GM12878 (cell line): ENCODE results near the gene PIEZO2. TPM values are rescaled to one million over a fixed set of nuclear protein-coding genes. Genes with fewer than 3 reads are reported as not detected.

ENCODE experiments used
- ATAC-seq: fragments of 200-7000 bp; cut with Tn5 transposase; 3 replicates; pipeline ENCODE4 v1.9.1; 2020; ENCODE audit warnings: mild to moderate bottlenecking, moderate library complexity
- BruUV-seq: library from RNA; stranded (reverse); fragments of 400-500 nt; replicated peaks from 2 replicates; lab custom pipeline; 2021; lab: Mats Ljungman, UMichigan
- CTCF ChIA-PET: fragments of 300-600 bp; sonication (Branson Sonifier 250); formaldehyde crosslinking; extraction: SDS; loops from one replicate; lab custom pipeline; 2021; ENCODE audit warnings: inconsistent platforms; lab: Yijun Ruan, JAX
- POLR2A ChIA-PET: fragments of 350-600 bp; formaldehyde crosslinking; extraction: SDS; loops from one replicate; lab custom pipeline; 2021; ENCODE audit warnings: inconsistent platforms; lab: Charles Lee
- RAD21 ChIA-PET: fragments of 300-600 bp; sonication (Branson Sonifier 250); formaldehyde crosslinking; loops from one replicate; lab custom pipeline; 2023; ENCODE audit warnings: antibody characterized with exemption; ENCODE audit not compliant: unreplicated experiment; lab: Charles Lee
- SMC1A ChIA-PET: fragments of 300-600 bp; sonication (Branson Sonifier 250); formaldehyde crosslinking; loops from one replicate; lab custom pipeline; 2023; ENCODE audit not compliant: unreplicated experiment, uncharacterized antibody; lab: Charles Lee
- DNase-seq: peaks from one replicate; pipeline ENCODE4 v3.0.0-alpha.2; 2011; ENCODE audit warnings: low read depth, low spot score
- FAIRE-seq: peaks from 3 replicates; lab custom pipeline; 2011; peaks lifted over from hg19 to GRCh38; lab: Jason Lieb, UNC
- H2AFZ ChIP-seq: 2 replicates; pipeline ENCODE4 v1.6.0; 2011; ENCODE audit warnings: low read depth, low read length, control low read depth; ENCODE audit not compliant: control insufficient read depth
- H3K27ac ChIP-seq: 2 replicates; pipeline ENCODE4 v1.5.1; 2011; ENCODE audit warnings: control low read depth; ENCODE audit not compliant: control insufficient read depth, insufficient read depth
- H3K27me3 ChIP-seq, 2 experiments: replicated peaks in 1 of 2; 2 replicates each; pipeline versions ENCODE4 v1.6.0 to v1.6.1; 2011; ENCODE audit warnings: low read length in 1 of 2; ENCODE audit not compliant: control insufficient read depth in 2 of 2, insufficient read depth in 2 of 2
- H3K36me3 ChIP-seq, 2 experiments: 2 replicates each; pipeline ENCODE4 v1.5.1; 2011; ENCODE audit warnings: low read length in 1 of 2; ENCODE audit not compliant: control insufficient read depth in 2 of 2, insufficient read depth in 2 of 2
- H3K4me1 ChIP-seq: 2 replicates; pipeline ENCODE4 v1.6.1; 2011; ENCODE audit warnings: mild to moderate bottlenecking, low read length, moderate library complexity, mixed read lengths; ENCODE audit not compliant: control insufficient read depth, insufficient read depth
- H3K4me2 ChIP-seq: 2 replicates; pipeline ENCODE4 v1.6.0; 2011; ENCODE audit warnings: control low read depth; ENCODE audit not compliant: control insufficient read depth, insufficient read depth
- H3K4me3 ChIP-seq: fragments of 200-600 bp; sonication (generic); 2 replicates; pipeline ENCODE4 v1.5.1; 2016
- H3K79me2 ChIP-seq: 2 replicates; pipeline ENCODE4 v1.6.0; 2011; ENCODE audit warnings: low read length; ENCODE audit not compliant: control insufficient read depth, insufficient read depth
- H3K9ac ChIP-seq: 2 replicates; pipeline ENCODE4 v1.8.0; 2011; ENCODE audit warnings: low read length, control low read depth, mixed read lengths; ENCODE audit not compliant: control insufficient read depth, insufficient read depth
- H3K9me3 ChIP-seq: replicated peaks from 3 replicates; pipeline ENCODE4 v1.5.1; 2011; ENCODE audit warnings: mild to moderate bottlenecking, low read length; ENCODE audit not compliant: control insufficient read depth, insufficient read depth
- H4K20me1 ChIP-seq: 2 replicates; pipeline ENCODE4 v1.6.0; 2011; ENCODE audit not compliant: control insufficient read depth, insufficient read depth
- NFIC ChIP-seq: IDR thresholded peaks from 2 replicates; pipeline ENCODE4 v1.6.1; 2012; ENCODE audit warnings: low read depth, mild to moderate bottlenecking, inconsistent platforms, low read length, moderate library complexity
- RAD51 ChIP-seq: fragments of 450-650 bp; IDR thresholded peaks from 2 replicates; pipeline ENCODE4 v1.6.1; 2016; ENCODE audit warnings: moderate library complexity, mild to moderate bottlenecking, inconsistent platforms
- RB1 ChIP-seq: fragments of 450-650 bp; formaldehyde crosslinking; IDR thresholded peaks from 2 replicates; pipeline ENCODE4 v1.6.1; 2017; ENCODE audit warnings: mild to moderate bottlenecking, borderline replicate concordance
- YBX1 ChIP-seq: fragments of 450-650 bp; IDR thresholded peaks from 2 replicates; pipeline ENCODE4 v1.6.1; 2016; ENCODE audit warnings: antibody characterized with exemption
- ZNF274 ChIP-seq: IDR thresholded peaks from one replicate; pipeline ENCODE4 v1.8.0; 2011; ENCODE audit not compliant: insufficient read length, insufficient read depth
- WGBS: methylation state at CpG from one replicate; pipeline ENCODE4 v1.1.6; 2016; ENCODE audit warnings: low lambda C conversion rate; ENCODE audit not compliant: insufficient replicate concordance, insufficient coverage; ENCODE audit errors: missing lambda C conversion rate; 5-methylcytosine and 5-hydroxymethylcytosine counted together
- in situ Hi-C: fragments of 300-500 bp; cut with MboI; formaldehyde crosslinking; loops from 9 replicates; pipeline ENCODE4 v1.14.3; 2018; ENCODE audit warnings: mixed read lengths
- intact Hi-C: fragments of 100-400 bp; cut with micrococcal nuclease; formaldehyde crosslinking; loops from one replicate; pipeline ENCODE4 v1.14.2; 2022; ENCODE audit not compliant: unreplicated experiment
- polyA plus RNA-seq, 11 experiments: library from polyadenylated mRNA; depleted of rRNA in 4 of 11; unstranded in 6 of 11; stranded (reverse) in 5 of 11; fragments of >200 nt; fragmentation: Nextera tagmentation in 4 of 11; fragmentation: Illumina TruSeq in 1 of 11; extraction: Ambion mirVana in 4 of 11; extraction: Trizol in 1 of 11; gene quantifications; 1 replicate in 1 of 11; 2 replicates in 10 of 11; pipeline versions ENCODE4 v1.2.1 to v1.2.3, GENCODE V29; 2011 to 2016; ENCODE audit warnings: inconsistent platforms in 2 of 11, missing spikeins in 2 of 11, low read depth in 1 of 11
- total RNA-seq, 4 experiments: library from RNA; depleted of rRNA in 3 of 4; stranded (reverse); fragments of >200 nt in 3 of 4; fragmentation: Illumina TruSeq in 1 of 4; extraction: Trizol in 1 of 4; gene quantifications; 2 replicates each; pipeline versions ENCODE4 v1.2.1 to v1.2.3, GENCODE V29; 2013 to 2021
- TF ChIP-seq, protein P1 (sequence below): fragments of 450-650 bp; formaldehyde crosslinking; IDR thresholded peaks from 2 replicates; pipeline ENCODE4 v1.4.0; 2020; ENCODE audit warnings: mild to moderate bottlenecking, moderate library complexity
- TF ChIP-seq, protein P2 (sequence below): fragments of 450-650 bp; IDR thresholded peaks from 2 replicates; pipeline ENCODE4 v1.6.1; 2017; ENCODE audit warnings: antibody characterized with exemption, mild to moderate bottlenecking, moderate library complexity
- TF ChIP-seq, protein P3 (sequence below): IDR thresholded peaks from 2 replicates; pipeline ENCODE4 v1.6.1; 2012; ENCODE audit warnings: low read length, inconsistent platforms
- TF ChIP-seq, protein P4 (sequence below): fragments of 450-650 bp; IDR thresholded peaks from 2 replicates; pipeline ENCODE4 v1.6.1; 2017; ENCODE audit warnings: mild to moderate bottlenecking, moderate library complexity

The PIEZO2 gene
- total and polyA plus RNA-seq, 10 of the 15 experiments (the other 5 are each of a cell fraction or from before 2014, with no cell fraction given) = 6.7 to 42.3 (median 27.4) TPM

DNA sequence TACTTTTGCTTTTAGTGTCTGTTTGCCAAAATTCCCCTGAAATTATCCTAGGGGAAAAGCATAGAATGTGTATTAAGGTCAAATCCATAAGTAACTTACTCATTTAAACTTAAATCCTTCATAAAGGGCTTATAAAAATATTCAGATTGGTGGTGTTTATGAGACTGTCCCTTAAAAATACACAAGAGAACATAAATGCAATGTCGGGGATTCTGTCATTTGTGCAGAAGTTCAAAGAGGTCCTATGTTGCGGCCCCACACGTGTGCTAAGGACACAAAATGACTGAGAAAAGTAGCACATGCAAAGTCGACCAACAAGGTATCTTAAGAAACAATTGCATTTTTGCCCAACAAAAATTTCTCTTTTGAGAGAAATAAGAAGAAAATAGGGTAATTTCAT, 225.1 kb downstream of the PIEZO2 start (continued):
- TF ChIP-seq, protein P1, sequence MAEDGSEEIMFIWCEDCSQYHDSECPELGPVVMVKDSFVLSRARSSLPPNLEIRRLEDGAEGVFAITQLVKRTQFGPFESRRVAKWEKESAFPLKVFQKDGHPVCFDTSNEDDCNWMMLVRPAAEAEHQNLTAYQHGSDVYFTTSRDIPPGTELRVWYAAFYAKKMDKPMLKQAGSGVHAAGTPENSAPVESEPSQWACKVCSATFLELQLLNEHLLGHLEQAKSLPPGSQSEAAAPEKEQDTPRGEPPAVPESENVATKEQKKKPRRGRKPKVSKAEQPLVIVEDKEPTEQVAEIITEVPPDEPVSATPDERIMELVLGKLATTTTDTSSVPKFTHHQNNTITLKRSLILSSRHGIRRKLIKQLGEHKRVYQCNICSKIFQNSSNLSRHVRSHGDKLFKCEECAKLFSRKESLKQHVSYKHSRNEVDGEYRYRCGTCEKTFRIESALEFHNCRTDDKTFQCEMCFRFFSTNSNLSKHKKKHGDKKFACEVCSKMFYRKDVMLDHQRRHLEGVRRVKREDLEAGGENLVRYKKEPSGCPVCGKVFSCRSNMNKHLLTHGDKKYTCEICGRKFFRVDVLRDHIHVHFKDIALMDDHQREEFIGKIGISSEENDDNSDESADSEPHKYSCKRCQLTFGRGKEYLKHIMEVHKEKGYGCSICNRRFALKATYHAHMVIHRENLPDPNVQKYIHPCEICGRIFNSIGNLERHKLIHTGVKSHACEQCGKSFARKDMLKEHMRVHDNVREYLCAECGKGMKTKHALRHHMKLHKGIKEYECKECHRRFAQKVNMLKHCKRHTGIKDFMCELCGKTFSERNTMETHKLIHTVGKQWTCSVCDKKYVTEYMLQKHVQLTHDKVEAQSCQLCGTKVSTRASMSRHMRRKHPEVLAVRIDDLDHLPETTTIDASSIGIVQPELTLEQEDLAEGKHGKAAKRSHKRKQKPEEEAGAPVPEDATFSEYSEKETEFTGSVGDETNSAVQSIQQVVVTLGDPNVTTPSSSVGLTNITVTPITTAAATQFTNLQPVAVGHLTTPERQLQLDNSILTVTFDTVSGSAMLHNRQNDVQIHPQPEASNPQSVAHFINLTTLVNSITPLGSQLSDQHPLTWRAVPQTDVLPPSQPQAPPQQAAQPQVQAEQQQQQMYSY (CRISPR knock-in tag) = no peak
- TF ChIP-seq YBX1 (no peak), RB1 (no peak)
- TF ChIP-seq, protein P2, sequence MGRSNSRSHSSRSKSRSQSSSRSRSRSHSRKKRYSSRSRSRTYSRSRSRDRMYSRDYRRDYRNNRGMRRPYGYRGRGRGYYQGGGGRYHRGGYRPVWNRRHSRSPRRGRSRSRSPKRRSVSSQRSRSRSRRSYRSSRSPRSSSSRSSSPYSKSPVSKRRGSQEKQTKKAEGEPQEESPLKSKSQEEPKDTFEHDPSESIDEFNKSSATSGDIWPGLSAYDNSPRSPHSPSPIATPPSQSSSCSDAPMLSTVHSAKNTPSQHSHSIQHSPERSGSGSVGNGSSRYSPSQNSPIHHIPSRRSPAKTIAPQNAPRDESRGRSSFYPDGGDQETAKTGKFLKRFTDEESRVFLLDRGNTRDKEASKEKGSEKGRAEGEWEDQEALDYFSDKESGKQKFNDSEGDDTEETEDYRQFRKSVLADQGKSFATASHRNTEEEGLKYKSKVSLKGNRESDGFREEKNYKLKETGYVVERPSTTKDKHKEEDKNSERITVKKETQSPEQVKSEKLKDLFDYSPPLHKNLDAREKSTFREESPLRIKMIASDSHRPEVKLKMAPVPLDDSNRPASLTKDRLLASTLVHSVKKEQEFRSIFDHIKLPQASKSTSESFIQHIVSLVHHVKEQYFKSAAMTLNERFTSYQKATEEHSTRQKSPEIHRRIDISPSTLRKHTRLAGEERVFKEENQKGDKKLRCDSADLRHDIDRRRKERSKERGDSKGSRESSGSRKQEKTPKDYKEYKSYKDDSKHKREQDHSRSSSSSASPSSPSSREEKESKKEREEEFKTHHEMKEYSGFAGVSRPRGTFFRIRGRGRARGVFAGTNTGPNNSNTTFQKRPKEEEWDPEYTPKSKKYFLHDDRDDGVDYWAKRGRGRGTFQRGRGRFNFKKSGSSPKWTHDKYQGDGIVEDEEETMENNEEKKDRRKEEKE = no peak
- TF ChIP-seq, all 136 proteins: peak for 0

DNA sequence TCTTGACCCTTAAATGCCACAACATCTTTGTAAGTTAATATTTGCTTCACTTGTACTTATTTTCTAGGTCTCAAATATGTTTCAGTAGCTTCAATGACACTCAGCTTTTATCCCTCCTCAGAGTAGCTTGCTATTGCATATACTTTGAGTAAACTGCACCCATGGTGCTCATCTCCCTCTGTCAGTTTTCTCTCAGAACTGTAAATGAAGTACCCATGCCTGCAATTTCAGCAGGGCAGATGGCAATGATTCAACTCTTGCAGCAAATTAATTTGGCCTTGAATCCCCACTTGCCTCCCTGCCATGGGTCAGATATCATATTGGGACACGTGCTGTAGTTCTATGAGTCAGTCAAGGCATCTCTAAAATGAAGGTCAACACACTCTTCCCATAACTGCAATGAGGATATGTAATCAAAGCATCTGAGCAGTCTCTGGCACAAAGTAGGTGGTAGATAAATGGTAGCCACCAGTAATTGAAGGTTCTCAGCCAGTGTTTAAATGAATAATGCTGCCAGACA, 225.8 kb downstream of the PIEZO2 start:
- intact Hi-C loops (no loop called here), in situ Hi-C loops (no loop called here)
- Histone ChIP-seq H3K79me2 (peaks cover 8% of the 10 kb centered on the region), H3K36me3 (peaks cover 0 to 3% of the 10 kb centered on the region in 2 experiments; a peak in 1 of 4 replicates), H3K4me2 (no peak overlapping the region), H3K4me1 (peaks cover 25% of the 10 kb centered on the region), H3K4me3 (no peak overlapping the region), H3K9ac (no peak overlapping the region), H3K27ac (no peak overlapping the region), H3K9me3 (peaks cover 3% of the 10 kb centered on the region; the same call in 2 of the 3 replicates), H3K27me3 (no peaks in the 10 kb centered on the region), H4K20me1 (no peaks in the 10 kb centered on the region), H2AFZ (no peak overlapping the region)
- no peak for ATAC-seq
- POLR2A ChIA-PET = interaction anchor here (1.3 kb wide), 1 partner anchor 48 kb away, joined by 4 read pairs; no protein-coding TSS in a partner anchor
- DNase-seq = no peak
- RAD21 ChIA-PET = interaction anchor here (1.1 kb wide), 1 partner anchor 73 kb away, joined by 3 read pairs; no protein-coding TSS in a partner anchor
- no peak for FAIRE-seq
- BruUV-seq = no TSS peak
- SMC1A ChIA-PET = interaction anchor here (1.1 to 1.7 kb wide), 3 partner anchors 31 to 112 kb away, joined by 3 to 5 read pairs (median 4); no protein-coding TSS in a partner anchor
- CTCF ChIA-PET = interaction anchor here (1.1 kb wide), 1 partner anchor 83 kb away, joined by 4 read pairs; no protein-coding TSS in a partner anchor
- WGBS = 100% methylated on average over 1 of the region's 1 CpG
- no peak for TF ChIP-seq NFIC
- TF ChIP-seq, protein P3, sequence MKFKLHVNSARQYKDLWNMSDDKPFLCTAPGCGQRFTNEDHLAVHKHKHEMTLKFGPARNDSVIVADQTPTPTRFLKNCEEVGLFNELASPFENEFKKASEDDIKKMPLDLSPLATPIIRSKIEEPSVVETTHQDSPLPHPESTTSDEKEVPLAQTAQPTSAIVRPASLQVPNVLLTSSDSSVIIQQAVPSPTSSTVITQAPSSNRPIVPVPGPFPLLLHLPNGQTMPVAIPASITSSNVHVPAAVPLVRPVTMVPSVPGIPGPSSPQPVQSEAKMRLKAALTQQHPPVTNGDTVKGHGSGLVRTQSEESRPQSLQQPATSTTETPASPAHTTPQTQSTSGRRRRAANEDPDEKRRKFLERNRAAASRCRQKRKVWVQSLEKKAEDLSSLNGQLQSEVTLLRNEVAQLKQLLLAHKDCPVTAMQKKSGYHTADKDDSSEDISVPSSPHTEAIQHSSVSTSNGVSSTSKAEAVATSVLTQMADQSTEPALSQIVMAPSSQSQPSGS = no peak
- TF ChIP-seq, protein P4, sequence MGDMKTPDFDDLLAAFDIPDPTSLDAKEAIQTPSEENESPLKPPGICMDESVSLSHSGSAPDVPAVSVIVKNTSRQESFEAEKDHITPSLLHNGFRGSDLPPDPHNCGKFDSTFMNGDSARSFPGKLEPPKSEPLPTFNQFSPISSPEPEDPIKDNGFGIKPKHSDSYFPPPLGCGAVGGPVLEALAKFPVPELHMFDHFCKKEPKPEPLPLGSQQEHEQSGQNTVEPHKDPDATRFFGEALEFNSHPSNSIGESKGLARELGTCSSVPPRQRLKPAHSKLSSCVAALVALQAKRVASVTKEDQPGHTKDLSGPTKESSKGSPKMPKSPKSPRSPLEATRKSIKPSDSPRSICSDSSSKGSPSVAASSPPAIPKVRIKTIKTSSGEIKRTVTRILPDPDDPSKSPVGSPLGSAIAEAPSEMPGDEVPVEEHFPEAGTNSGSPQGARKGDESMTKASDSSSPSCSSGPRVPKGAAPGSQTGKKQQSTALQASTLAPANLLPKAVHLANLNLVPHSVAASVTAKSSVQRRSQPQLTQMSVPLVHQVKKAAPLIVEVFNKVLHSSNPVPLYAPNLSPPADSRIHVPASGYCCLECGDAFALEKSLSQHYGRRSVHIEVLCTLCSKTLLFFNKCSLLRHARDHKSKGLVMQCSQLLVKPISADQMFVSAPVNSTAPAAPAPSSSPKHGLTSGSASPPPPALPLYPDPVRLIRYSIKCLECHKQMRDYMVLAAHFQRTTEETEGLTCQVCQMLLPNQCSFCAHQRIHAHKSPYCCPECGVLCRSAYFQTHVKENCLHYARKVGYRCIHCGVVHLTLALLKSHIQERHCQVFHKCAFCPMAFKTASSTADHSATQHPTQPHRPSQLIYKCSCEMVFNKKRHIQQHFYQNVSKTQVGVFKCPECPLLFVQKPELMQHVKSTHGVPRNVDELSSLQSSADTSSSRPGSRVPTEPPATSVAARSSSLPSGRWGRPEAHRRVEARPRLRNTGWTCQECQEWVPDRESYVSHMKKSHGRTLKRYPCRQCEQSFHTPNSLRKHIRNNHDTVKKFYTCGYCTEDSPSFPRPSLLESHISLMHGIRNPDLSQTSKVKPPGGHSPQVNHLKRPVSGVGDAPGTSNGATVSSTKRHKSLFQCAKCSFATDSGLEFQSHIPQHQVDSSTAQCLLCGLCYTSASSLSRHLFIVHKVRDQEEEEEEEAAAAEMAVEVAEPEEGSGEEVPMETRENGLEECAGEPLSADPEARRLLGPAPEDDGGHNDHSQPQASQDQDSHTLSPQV = no peak
- no peak for TF ChIP-seq RAD51
- no peak for TF ChIP-seq ZNF274
